Measurements from ENCODE around the gene TPSB2. TPM values are rescaled to one million over a fixed set of nuclear protein-coding genes. Genes with fewer than 3 reads are reported as not detected.

The TPSB2 gene
- polyA plus RNA-seq, 12 donors = 1.0 to 9.9 (median 4.3) TPM; not detected in 2

GRCh38 chr16:1220841-1221627 lies 8.9 kb downstream of the TPSB2 start:
- DNase-seq = no peak

GRCh38 chr16:1220098-1220728 lies 9.8 kb downstream of the TPSB2 start:
- no peak for DNase-seq

GRCh38 chr16:1218930-1219611 lies 10.9 kb downstream of the TPSB2 start:
- no peak for DNase-seq

- DNase-seq = no peak
Observed at GRCh38 chr16:1218061-1218929, 11.7 kb downstream of the TPSB2 start.

GRCh38 chr16:1217526-1217925 lies 12.5 kb downstream of the TPSB2 start:
- no peak for DNase-seq

- DNase-seq = no peak
Observed at GRCh38 chr16:1216681-1217400, 13.1 kb downstream of the TPSB2 start.

GRCh38 chr16:1216296-1216619 lies 13.7 kb downstream of the TPSB2 start:
- DNase-seq = no peak

GRCh38 chr16:1215574-1216295 lies 14.2 kb downstream of the TPSB2 start:
- no peak for DNase-seq

GRCh38 chr16:1214719-1215118 lies 15.3 kb downstream of the TPSB2 start:
- DNase-seq = no peak

GRCh38 chr16:1213796-1214372 lies 16.1 kb downstream of the TPSB2 start:
- DNase-seq = no peak

- no peak for DNase-seq
Observed at GRCh38 chr16:1213231-1213630, 16.8 kb downstream of the TPSB2 start.

GRCh38 chr16:1212616-1213194 lies 17.3 kb downstream of the TPSB2 start:
- no peak for DNase-seq

GRCh38 chr16:1211451-1212268 lies 18.3 kb downstream of the TPSB2 start:
- DNase-seq = no peak

- no peak for DNase-seq
Observed at GRCh38 chr16:1210461-1210860, 19.5 kb downstream of the TPSB2 start.

- no peak for DNase-seq
Observed at GRCh38 chr16:1209081-1209480, 20.9 kb downstream of the TPSB2 start.

- no peak for DNase-seq
Observed at GRCh38 chr16:1208239-1208830, 21.6 kb downstream of the TPSB2 start.

GRCh38 chr16:1206786-1207185 lies 23.2 kb downstream of the TPSB2 start:
- DNase-seq = no peak

GRCh38 chr16:1206326-1206725 lies 23.7 kb downstream of the TPSB2 start:
- DNase-seq = no peak

GRCh38 chr16:1204933-1205332 lies 25.1 kb downstream of the TPSB2 start:
- no peak for DNase-seq

Measured in muscle of arm (tissue), 12 donors.